ENCODE measurements around the gene RAB5A. TPM values are rescaled to one million over a fixed set of nuclear protein-coding genes. Genes with fewer than 3 reads are reported as not detected.
"Not testable (repeated sequence)": the region's sequence is repeated elsewhere in the genome, so short reads cannot be mapped to it uniquely, and the experiment has no call there.

The RAB5A gene
- total and polyA plus RNA-seq, 9 donors = 24.6 to 65.8 (median 46.9) TPM

DNA sequence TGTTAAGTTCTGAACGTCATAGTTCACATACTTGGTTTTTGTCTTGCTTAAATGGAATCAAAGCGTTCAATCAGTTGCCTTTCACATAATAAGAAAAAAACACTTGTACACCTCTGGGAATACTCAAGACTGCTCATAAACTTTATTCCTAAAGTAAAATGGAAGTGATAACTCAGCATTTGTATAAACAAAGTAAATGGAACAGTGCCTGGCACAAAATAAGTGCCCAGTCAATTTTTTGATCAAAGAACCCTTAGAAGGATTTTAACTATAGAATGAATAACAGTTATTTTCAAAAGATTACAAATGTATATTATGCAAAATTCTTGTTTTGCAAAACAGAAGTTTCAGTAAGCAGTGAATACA, 1.3 kb downstream of the RAB5A start:
- no peaks in the 10 kb centered on the region for H3K9me3 ChIP-seq
- no peak for DNase-seq
- intact Hi-C loops (cut with DNase I) = loop anchor here in 3 of 4 donors (5.0 to 10.0 kb wide), 3 partner anchors 87 to 237 kb away; partner anchors contain the start of genes KAT2B (in 1 of the 3) and SGO1 (in 1 of the 3)
- H3K4me1 ChIP-seq (ENCODE audit: insufficient read depth) = peaks cover 4% of the 10 kb centered on the region
- TF ChIP-seq, protein P1, sequence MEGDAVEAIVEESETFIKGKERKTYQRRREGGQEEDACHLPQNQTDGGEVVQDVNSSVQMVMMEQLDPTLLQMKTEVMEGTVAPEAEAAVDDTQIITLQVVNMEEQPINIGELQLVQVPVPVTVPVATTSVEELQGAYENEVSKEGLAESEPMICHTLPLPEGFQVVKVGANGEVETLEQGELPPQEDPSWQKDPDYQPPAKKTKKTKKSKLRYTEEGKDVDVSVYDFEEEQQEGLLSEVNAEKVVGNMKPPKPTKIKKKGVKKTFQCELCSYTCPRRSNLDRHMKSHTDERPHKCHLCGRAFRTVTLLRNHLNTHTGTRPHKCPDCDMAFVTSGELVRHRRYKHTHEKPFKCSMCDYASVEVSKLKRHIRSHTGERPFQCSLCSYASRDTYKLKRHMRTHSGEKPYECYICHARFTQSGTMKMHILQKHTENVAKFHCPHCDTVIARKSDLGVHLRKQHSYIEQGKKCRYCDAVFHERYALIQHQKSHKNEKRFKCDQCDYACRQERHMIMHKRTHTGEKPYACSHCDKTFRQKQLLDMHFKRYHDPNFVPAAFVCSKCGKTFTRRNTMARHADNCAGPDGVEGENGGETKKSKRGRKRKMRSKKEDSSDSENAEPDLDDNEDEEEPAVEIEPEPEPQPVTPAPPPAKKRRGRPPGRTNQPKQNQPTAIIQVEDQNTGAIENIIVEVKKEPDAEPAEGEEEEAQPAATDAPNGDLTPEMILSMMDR (IDR thresholded peaks at IDR 0.05) = no peak
- TF ChIP-seq EP300 (IDR thresholded peaks at IDR 0.05) (no peak), POLR2A (IDR thresholded peaks at IDR 0.05) (no peak)
- no peaks in the 10 kb centered on the region for H3K27me3 ChIP-seq
- peak overlapping the region in 1 of 2 donors; percentile 92 for H3K27ac ChIP-seq
- peak overlapping the region; percentile 94 for H3K4me3 ChIP-seq
- H3K36me3 ChIP-seq = no peaks in the 10 kb centered on the region
- WGBS, 3 donors = 0 to 1% (median 1%) methylated on average over 2 of the region's 2 CpGs

DNA sequence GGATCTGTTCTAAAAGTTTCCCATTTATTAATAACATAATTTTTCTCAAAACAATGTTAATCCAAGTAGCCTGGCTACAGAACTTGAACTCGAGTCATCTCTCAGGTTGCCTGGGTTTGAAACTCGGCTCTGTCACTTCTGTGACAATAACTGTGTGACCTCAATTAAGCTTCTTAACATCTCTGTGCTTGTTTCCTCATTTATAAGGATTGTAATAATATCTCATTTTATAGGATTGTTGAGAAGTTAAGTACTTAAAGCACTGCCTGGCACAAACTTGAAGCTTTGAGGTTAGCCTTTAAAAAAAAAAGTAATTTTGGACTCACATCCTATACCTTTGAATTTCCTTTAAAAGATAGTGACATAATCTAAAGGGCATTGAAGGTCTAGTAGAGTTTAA, 3.4 kb downstream of the RAB5A start:
- no peak overlapping the region for H3K4me3 ChIP-seq
- intact Hi-C loops (cut with DNase I) = loop anchor here in 1 of 4 donors (5.0 kb wide), 1 partner anchor 227 kb away; no protein-coding TSS in a partner anchor
- no peak for DNase-seq
- H3K36me3 ChIP-seq = no peaks in the 10 kb centered on the region
- no peaks in the 10 kb centered on the region for H3K9me3 ChIP-seq
- WGBS, 3 donors = 84 to 96% (median 91%) methylated on average over 2 of the region's 2 CpGs
- TF ChIP-seq POLR2A (IDR thresholded peaks at IDR 0.05) = no peak
- no peak for TF ChIP-seq EP300 (IDR thresholded peaks at IDR 0.05)
- TF ChIP-seq, protein P1 (IDR thresholded peaks at IDR 0.05) = no peak
- no peak overlapping the region for H3K27ac ChIP-seq
- peaks cover 5% of the 10 kb centered on the region for H3K4me1 ChIP-seq (ENCODE audit: insufficient read depth)
- H3K27me3 ChIP-seq = no peaks in the 10 kb centered on the region

DNA sequence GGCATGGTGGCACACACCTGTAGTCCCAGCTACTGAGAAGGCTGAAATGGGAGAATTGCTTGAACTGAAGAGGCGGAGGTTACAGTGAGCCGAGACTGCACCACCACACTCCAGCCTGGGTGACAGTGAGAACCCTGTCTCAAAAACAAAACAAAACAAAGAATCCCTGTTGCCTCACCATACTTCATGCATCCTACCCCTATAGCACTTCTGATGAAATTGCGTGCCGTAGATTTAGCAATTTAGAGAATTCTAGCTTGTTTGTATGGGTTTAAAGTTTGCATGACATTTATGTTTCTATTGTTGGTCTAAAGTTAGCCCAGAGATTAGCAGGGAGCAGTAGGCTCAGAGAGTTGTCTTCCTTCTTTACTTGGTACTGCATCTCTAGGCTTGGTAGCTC, 7.8 kb downstream of the RAB5A start:
- H3K36me3 ChIP-seq = no peaks in the 10 kb centered on the region
- intact Hi-C loops (cut with DNase I) = loop anchor here in 1 of 4 donors (5.0 kb wide), 1 partner anchor 223 kb away; no protein-coding TSS in a partner anchor
- 95 to 98% (median 97%) methylated on average over 4 of the region's 4 CpGs for WGBS, 3 donors

DNA sequence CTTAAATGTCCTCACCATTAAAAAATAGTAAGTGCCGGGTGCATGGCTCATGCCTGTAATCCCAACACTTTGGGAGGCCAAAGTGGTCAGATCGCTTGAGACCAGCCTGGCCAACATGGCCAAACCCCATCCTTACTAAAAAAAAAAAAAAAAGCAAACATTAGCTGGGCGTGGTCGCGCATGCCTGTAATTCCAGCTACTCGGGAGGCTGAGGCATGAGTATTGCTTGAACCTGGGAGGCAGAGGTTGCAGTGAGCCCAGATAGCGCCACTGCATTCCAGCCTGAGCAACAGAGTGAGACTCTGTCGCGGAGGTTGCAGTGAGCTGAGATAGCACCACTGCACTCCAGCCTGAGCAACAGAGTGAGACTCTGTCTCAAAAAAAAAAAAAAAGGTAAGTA, 10.5 kb downstream of the RAB5A start:
- WGBS, 3 donors = 90 to 91% (median 91%) methylated on average over 9 of the region's 9 CpGs
- DNase-seq; intact Hi-C loops (cut with DNase I); H3K27me3 ChIP-seq; H3K36me3 ChIP-seq; H3K4me3 ChIP-seq; H3K27ac ChIP-seq; H3K9me3 ChIP-seq: not testable (repeated sequence)
- H3K4me1 ChIP-seq (ENCODE audit: insufficient read depth) = peaks cover 13% of the 10 kb centered on the region

More for the DNA sequence above, 7.8 kb downstream of the RAB5A start:
- no peaks in the 10 kb centered on the region for H3K9me3 ChIP-seq
- H3K27ac ChIP-seq = no peak overlapping the region
- TF ChIP-seq EP300 (IDR thresholded peaks at IDR 0.05) (no peak), POLR2A (IDR thresholded peaks at IDR 0.05) (no peak)
- TF ChIP-seq, protein P1 (IDR thresholded peaks at IDR 0.05) = no peak
- no peak for DNase-seq
- no peak overlapping the region for H3K4me3 ChIP-seq
- peaks cover 10% of the 10 kb centered on the region for H3K4me1 ChIP-seq (ENCODE audit: insufficient read depth)
- no peaks in the 10 kb centered on the region for H3K27me3 ChIP-seq

DNA sequence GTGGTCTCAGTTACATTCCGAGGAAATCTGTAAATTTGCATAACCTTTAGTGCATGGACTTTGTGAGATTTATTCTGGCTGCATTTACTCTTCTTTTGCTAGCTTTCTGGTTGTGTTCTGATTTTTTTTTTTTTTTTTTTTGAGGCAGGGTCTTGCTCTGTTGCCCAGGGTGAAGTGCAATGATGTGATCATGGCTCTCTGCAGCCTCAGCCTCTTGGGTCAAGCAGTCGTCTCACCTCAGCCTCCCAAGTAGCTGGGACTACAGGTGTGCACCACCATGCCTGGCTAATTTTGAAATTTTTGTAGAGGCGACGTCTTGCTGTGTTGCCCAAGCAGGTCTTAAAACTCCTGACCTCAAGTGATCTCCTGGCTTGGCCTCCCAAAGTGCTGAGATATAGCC, 12.6 kb downstream of the RAB5A start:
- no peaks in the 10 kb centered on the region for H3K27me3 ChIP-seq
- no peaks in the 10 kb centered on the region for H3K9me3 ChIP-seq
- 69 to 73% (median 72%) methylated on average over 4 of the region's 4 CpGs for WGBS, 3 donors
- H3K4me1 ChIP-seq (ENCODE audit: insufficient read depth) = peaks cover 14% of the 10 kb centered on the region
- no peak for TF ChIP-seq EP300 (IDR thresholded peaks at IDR 0.05)
- H3K27ac ChIP-seq = no peak overlapping the region
- H3K36me3 ChIP-seq = no peaks in the 10 kb centered on the region
- intact Hi-C loops (cut with DNase I) = no loop called here
- no peak for DNase-seq
- H3K4me3 ChIP-seq = no peak overlapping the region

All from ovary (tissue), 9 donors.